DMS53 treated with DMSO at 0.1 percent for 48 hours (cell line): Measurements from ENCODE around the gene B4GALNT4.
"Not testable (repeated sequence)": the region's sequence is repeated elsewhere in the genome, so short reads cannot be mapped to it uniquely, and the experiment has no call there.

Experiments
- DNase-seq: peaks from one replicate; lab custom pipeline; 2025; ENCODE audit not compliant: unreplicated experiment; lab: John Stamatoyannopoulos, UW

The B4GALNT4 gene

GRCh38 chr11:373716-374551 is 4.6 kb downstream of the B4GALNT4 start:
- DNase-seq: no peak

- DNase-seq: no peak
Observed at GRCh38 chr11:375065-376025, 6.0 kb downstream of the B4GALNT4 start.

GRCh38 chr11:376531-377173 is 7.4 kb downstream of the B4GALNT4 start:
- DNase-seq: no peak

GRCh38 chr11:377174-377865 is 8.0 kb downstream of the B4GALNT4 start:
- DNase-seq: no peak

- DNase-seq: no peak
Observed at GRCh38 chr11:377883-378500, 8.7 kb downstream of the B4GALNT4 start.

- DNase-seq: no peak
Observed at GRCh38 chr11:379205-380094, 10.2 kb downstream of the B4GALNT4 start.

GRCh38 chr11:380095-380480 is 10.8 kb downstream of the B4GALNT4 start:
- no peak for DNase-seq

GRCh38 chr11:380491-380890 is 11.2 kb downstream of the B4GALNT4 start:
- no peak for DNase-seq

GRCh38 chr11:380996-381395 is 11.7 kb downstream of the B4GALNT4 start:
- no peak for DNase-seq

GRCh38 chr11:381501-382072 is 12.3 kb downstream of the B4GALNT4 start:
- DNase-seq: no peak

- DNase-seq: no peak
Observed at GRCh38 chr11:382081-382629, 12.9 kb downstream of the B4GALNT4 start.

GRCh38 chr11:383431-383830 is 14.1 kb downstream of the B4GALNT4 start:
- no peak for DNase-seq

GRCh38 chr11:384511-384910 is 15.2 kb downstream of the B4GALNT4 start:
- DNase-seq: no peak

GRCh38 chr11:385594-386351 is 16.5 kb downstream of the B4GALNT4 start:
- no peak for DNase-seq

GRCh38 chr11:386483-386882 is 17.2 kb downstream of the B4GALNT4 start:
- DNase-seq: no peak

GRCh38 chr11:387193-387793 is 18.0 kb downstream of the B4GALNT4 start:
- DNase-seq: no peak

GRCh38 chr11:389369-389768 is 20.1 kb downstream of the B4GALNT4 start:
- not testable (repeated sequence) for DNase-seq

GRCh38 chr11:390175-390574 is 20.9 kb downstream of the B4GALNT4 start:
- DNase-seq: peak; percentile 74
